ENCODE results near the gene ARPP21.

Gene ARPP21

DNA sequence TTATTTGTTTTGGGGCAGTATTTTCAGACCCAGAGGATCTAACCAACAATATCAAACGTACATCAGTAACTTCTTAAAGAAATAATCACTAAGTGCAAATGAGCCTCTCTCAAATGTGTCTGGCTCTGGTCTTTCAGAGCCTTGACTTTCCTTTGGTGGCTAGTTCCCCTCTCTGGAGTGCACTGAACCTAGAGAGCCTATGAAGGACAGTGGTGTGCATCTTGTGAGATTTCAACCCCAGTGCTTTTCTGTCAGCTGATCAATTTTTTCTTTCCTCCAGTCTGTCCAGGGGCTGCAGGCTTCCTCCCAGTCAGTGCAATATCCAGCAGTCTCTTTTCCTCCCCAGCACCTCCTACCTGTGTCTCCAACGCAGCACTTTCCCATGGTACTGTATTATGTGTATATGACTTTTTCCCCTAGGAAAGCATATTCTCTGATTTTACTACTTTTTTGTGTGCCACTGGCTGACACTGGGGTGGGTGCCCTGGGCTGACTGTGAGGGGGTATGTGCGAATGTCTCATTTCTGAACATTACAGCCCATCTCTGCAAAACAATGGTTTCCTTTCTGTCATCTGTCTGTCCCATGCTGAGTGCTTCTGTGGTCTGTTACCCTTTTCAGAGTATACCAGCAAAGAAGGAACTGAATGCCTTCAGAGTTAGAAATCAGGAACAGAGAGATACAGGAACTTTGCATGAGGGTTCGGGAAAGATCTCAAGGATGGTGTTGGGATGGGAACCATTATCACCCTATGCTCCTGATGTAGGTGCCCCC, 98.8 kb downstream of the ARPP21 start:
- no peak for DNase-seq

DNA sequence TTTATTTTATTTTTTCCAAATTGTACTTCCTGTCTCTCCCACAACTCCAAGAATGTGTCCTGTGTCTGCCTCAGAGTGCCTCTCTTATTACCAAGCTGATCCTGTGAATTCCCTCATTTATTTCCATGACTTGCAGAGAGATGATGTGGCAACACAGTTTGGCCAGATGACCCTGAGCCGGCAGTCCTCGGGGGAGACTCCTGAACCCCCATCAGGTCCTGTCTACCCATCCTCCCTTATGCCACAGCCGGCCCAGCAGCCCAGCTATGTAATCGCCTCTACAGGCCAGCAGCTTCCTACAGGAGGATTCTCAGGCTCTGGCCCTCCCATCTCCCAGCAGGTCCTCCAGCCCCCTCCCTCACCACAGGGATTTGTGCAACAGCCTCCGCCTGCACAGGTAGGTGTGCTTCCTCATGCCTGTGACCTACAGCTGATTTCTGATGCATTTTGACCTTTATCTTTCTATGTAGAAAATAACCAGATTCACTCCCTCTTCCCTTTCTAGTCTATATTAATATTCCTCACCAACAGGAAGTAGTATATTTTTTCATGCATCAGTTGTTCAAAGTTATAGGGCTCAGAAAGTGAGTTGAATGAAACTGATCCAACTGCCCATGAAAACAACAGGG, 100.0 kb downstream of the ARPP21 start:
- DNase-seq: no peak

DNA sequence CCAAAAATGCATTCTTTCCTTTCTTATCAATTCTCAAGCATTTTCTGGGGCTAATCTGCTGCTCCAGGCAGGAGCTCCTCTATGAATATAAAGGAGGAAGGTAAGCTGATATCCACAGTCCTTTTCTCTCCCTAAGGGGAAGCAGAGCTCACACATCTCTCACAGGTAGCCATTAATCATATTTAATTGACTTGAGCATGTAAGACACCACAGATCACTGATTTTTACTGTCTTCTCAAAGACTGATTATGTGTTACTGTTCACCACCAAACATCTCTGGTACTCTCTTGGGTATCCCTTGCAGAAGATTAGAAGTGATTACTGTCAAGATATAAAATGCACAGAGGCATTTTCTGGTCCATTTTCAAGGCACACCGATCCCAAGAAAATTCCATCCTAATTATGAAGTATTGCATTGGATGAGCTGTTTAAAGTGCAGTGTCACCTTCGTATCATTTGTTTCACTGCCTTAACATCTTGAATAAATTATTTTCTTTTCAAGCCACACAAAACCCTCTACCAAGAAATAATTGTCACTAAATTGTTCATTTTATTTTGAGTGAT, 100.7 kb downstream of the ARPP21 start:
- DNase-seq: no peak

DNA sequence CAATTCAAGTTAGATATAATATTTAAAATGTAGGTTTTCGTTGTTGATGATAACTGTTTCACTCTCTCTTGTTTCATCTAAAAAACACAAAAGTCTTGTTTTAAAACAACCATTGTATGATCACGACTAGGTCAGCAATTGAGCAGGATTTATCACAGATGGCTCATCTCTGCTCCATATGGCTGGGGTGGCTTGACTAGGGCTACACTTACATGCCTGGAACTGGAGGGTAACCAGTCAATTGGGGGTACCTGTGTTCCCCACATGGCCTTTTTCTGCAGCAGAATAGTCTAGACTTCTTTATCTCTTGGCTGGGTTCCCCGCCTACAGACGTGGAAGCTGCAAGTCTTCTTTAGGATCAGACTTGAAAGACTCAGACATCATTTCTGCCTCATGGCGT, 103.9 kb downstream of the ARPP21 start:
- no peak for DNase-seq

DNA sequence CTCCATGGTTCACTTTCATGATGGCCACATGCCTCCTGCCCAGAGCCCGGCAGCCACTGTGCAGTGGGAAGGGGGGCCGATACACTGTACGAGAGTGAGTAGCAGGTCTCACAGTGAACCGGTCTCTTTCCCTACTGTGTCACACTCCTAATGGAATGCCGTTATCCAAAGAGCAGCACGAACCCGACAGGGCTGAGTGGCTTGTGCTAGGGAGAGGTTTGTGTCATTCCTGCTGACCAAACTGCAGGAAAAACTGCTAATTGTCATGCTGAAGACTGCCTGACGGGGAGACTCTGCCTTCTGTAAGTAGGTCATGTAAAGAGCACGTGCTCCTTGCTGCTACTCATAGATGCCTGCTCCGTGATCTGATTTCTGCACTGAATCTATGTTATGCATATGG, 105.1 kb downstream of the ARPP21 start:
- no peak for DNase-seq

- DNase-seq: no peak
These were observed 106.0 kb downstream of the ARPP21 start for GRCh38 chr3:35745351-35745750.

DNA sequence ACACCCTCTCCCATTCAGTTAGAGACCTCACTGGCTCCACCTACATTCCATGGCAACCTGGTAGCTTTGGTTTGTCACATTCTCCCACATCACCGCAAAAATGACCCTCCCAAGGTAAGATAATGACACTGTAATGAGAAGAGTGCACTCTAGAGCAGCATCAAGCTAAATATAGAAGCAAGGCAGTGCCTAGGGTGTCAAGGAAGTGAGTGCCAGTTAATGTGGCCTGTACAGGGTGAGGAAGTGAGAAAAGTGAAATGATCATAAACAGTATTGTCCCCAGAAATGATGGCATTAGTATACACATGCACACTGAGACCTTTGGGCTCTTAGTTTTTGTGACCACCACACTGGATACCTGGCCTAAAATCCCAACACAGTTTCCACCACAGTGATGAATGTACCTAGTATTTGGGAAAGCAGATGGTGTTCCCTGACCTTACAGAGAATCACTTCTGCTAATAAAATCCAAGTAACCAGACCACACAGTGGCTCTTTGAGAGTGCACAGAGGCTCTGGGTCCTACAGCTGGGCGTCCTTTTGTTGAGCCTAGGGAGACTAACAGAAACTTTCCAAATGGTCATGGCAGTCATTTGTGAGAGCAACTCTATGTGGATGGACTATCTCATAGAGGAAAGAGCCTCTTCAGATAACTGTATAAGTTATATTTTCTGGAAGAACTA, 106.6 kb downstream of the ARPP21 start:
- DNase-seq: no peak

- no peak for DNase-seq
These were observed 107.2 kb downstream of the ARPP21 start for GRCh38 chr3:35746492-35746891.

DNA sequence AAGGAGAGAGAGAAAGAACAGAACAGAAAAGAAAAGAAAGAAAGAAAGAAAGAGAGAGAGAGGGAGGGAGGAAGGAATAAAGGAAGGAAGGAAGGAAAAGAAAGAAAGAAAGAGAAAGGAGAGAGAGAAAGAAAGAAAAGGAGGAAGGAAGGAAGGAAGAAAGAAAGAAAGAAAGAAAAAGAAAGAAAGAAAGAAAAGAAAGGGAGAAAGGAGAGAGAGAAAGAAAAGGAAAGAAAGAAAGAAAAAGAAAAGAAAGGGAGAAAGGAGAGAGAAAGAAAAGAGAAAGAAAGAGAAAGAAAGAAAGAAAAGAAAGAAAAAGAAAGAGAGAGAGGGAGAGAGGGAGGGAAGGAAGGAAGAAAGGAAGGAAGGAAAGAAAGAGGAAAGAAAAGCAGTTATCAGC, 108.8 kb downstream of the ARPP21 start:
- no peak for DNase-seq

DNA sequence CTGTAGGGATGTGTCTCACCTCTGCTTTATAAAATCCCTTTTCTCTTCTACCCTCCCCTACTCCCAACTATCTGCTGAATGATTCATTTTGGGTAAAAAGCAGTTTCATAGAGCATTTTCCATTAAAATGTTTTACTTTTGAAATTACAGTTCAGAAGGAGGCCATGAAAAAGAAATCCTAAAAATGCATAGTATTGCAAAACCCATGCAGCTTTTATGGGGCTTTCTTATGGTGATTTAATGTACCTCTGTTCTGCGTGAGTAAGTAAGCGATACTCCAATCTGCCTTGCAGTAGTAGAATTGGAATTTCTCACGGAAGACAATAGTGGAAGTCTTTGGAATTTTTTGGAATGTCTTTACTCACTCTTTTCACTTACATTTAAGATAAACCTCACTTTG, 111.9 kb downstream of the ARPP21 start:
- DNase-seq: no peak

GRCh38 chr3:35757991-35758757, 118.8 kb downstream of the ARPP21 start:
- DNase-seq: no peak

DNA sequence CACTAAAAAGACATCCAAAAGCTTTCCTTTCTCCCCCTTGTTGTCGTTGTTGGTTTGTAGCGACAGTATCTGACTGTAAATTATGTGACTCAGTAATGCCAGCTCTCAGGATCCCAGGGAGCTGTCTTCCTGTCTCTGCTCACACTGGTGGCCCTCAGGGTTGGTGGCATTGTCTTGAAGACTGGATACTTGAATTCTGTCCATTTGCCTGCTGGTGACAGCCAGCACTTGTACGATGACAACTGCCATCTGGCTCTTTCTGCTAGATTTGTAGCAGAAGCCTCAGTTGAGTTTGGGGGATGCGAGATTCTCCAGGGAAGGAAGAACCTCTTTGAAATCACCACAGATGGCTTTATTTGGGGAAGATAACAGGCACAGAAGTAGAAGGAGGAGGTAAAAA, 120.8 kb downstream of the ARPP21 start:
- no peak for DNase-seq

DNA sequence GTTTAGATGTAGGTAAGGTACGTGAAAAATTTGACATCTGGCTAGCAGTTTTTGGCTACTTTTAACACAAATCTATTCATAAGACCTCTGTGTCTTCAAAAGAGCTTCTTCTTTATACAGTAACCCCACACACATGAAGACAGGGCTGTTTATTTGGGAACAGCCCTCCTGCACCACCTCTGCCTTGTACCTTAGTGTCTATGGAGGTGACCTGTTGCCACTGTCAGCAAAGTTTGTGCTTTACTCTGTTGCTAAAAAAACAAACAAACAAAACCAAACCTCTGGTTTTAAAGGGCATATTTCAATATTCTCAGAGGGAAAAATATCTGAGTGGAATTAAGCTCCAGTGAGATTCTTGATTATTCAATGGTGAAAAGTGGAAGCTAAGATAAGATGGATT, 122.0 kb downstream of the ARPP21 start:
- DNase-seq: no peak

DNA sequence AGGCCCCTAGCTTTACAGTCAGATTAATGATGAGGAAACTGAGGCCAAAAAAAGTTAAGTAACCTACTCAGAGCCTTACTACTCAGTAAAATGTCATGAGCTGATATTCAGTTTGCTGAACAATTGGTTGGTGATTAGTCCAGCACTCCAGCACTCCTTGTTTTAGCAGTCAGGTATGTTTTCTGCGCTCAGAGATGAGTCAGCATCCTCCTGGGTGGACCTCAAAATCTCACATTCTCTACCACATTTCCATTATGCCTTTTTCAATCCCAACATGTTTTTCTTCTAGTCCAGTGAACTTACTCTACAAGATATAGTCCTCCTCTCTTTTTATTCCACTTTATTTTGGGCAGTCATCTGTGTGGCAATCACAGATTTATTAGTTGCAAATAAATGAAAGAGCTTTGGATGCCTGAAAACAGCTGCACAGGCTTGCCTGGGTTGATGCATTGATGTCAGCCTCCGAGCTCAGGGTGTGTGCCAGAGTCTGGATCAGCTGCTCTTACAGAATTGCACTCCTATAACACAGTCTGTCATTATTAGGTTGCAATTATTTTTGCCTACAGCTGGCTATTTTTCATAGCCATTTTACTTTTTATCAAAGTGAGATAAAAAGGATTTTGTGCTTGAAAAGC, 133.2 kb downstream of the ARPP21 start:
- DNase-seq: no peak

GRCh38 chr3:35773417-35773816, 134.1 kb downstream of the ARPP21 start:
- no peak for DNase-seq

DNA sequence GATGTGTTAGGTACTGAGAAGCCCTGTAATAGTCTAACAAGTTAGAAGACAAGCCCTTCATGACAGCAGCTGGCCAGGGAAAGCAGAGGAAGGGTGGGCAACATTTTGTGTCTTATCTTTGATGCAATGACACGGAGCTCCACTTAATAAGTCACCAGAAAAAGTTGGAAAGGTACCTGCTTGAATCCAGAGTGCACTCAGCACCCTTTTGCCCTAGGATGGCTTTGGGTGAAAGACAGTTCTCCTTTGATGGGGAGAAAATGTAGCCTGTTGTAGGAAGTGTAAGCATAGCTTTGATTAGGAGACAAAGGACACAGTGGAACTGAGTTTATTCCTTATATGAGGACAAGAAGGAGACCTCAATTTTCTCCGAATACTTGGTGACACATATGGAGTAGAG, 137.0 kb downstream of the ARPP21 start:
- DNase-seq: no peak

GRCh38 chr3:35777065-35777464, 137.7 kb downstream of the ARPP21 start:
- DNase-seq: no peak

- no peak for DNase-seq
These were observed 138.5 kb downstream of the ARPP21 start for GRCh38 chr3:35777563-35778554.

GRCh38 chr3:35779611-35780010, 140.3 kb downstream of the ARPP21 start:
- no peak for DNase-seq

GRCh38 chr3:35780800-35781199, 141.5 kb downstream of the ARPP21 start:
- no peak for DNase-seq

DNA sequence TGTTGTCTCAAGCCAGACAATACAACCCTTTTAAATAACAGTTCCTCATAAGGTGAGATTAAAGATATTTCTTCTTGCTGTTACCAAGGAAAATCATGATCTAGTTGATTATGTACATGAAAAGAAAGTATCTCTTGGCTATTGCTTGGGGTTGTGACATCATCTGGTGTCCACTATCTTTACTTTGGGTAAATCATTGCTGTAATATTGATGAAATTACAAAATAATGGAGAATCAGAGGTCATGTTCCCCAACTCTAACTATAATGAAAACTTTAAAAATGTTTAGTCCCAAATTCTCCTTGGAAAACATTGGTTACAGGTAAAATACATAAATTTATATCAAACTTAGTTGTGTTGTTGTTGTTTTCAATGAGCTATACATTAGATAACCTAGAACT, 142.2 kb downstream of the ARPP21 start:
- DNase-seq: no peak

All from activated CD4-positive, alpha-beta T cell treated with anti-CD3 and anti-CD28 coated beads, Interleukin-10, Interleukin-2, amounts not matched to agents 100 ng/mL and 50 ng/mL, durations not matched to agents 16 hours and 8 hours (primary cell).